ENCODE measurements around the gene BIRC6. TPM values are rescaled to one million over a fixed set of nuclear protein-coding genes. Genes with fewer than 3 reads are reported as not detected.
A peak's percentile ranks its signal among the peaks of the same experiment; 100 is the strongest.

BIRC6 gene
- total and polyA plus RNA-seq, 2 of the 4 experiments (the other 2 are of a cell fraction), result 26.5 to 316 TPM

DNA sequence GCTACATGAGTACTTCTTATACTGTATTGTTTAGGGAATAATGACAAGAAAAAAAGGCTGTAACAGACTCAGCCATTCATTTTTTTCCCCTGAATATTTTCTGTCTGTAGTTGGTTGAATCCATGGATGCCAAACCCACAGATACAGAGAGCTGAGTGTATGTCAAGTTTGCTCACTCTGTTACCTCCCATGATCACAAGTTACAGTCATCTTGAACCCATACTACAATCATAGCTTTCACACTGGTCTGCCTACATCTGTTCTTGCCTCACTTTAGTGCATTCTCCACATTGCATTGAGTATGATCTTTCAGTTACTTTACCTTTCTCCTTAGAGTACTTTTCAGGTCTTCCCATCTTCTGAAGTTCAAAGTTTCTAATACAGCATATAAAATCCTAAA, 94.0 kb downstream of the BIRC6 start:
- peak; percentile 16 for DNase-seq
- intact Hi-C loops (cut with micrococcal nuclease), result no loop called here
- no peak overlapping the region for H2BK15ac ChIP-seq (ENCODE audit: low read depth, low read length)
- no peak for ATAC-seq (ENCODE audit: low read depth)
- H4K91ac ChIP-seq (ENCODE audit: insufficient read depth, low read depth, low read length), result no peak overlapping the region
- H3K9me1 ChIP-seq (ENCODE audit: insufficient read depth, low read length), result no peaks in the 10 kb centered on the region
- H3K4ac ChIP-seq (ENCODE audit: low read depth, low read length), result no peak overlapping the region
- H2BK5ac ChIP-seq (ENCODE audit: low read depth, low read length, poor library complexity, severe bottlenecking), result no peak overlapping the region
- H3K9me3 ChIP-seq (ENCODE audit: control insufficient read depth, insufficient read depth, low read length), result no peaks in the 10 kb centered on the region
- peaks cover 2 to 18% of the 10 kb centered on the region in 2 experiments; a peak in 3 of 4 replicates for H3K79me1 ChIP-seq (ENCODE audit: low read depth in 1 of 2, low read length in 2 of 2)
- POLR2A ChIA-PET (ENCODE audit: unreplicated experiment), result no interaction called here
- CTCF ChIA-PET, result no interaction called here
- dilution Hi-C loops (cut with HindIII; ENCODE audit: low sequenced_read_pairs, unreplicated experiment), result no loop called here
- H3K4me1 ChIP-seq (ENCODE audit: control insufficient read depth, insufficient read depth, low read length), result no peaks in the 10 kb centered on the region
- no peaks in the 10 kb centered on the region for H3K27me3 ChIP-seq (ENCODE audit: control insufficient read depth, insufficient read depth, low read length)
- H2AK5ac ChIP-seq (ENCODE audit: low read depth, low read length), result no peak overlapping the region
- H3K14ac ChIP-seq (replicated peaks; ENCODE audit: low read depth, low read length), result no peak overlapping the region
- no peak overlapping the region for H3K23ac ChIP-seq (ENCODE audit: low read depth, low read length)
- BruUV-seq (replicated peaks), result TSS peak; percentile 2
- H3K56ac ChIP-seq (ENCODE audit: extremely low read depth, insufficient read depth, low read length), result no peak overlapping the region
- no peak overlapping the region for H4K8ac ChIP-seq (ENCODE audit: low read depth in 2 of 2, low read length in 2 of 2)
- in situ Hi-C loops (cut with MboI; ENCODE audit: low sequenced_read_pairs), result no loop called here
- peaks cover 16% of the 10 kb centered on the region for H3K36me3 ChIP-seq (ENCODE audit: control insufficient read depth, insufficient read depth, low read length)
- no peak overlapping the region for H3K4me2 ChIP-seq (ENCODE audit: low read depth, low read length)
- TF ChIP-seq, protein P1, sequence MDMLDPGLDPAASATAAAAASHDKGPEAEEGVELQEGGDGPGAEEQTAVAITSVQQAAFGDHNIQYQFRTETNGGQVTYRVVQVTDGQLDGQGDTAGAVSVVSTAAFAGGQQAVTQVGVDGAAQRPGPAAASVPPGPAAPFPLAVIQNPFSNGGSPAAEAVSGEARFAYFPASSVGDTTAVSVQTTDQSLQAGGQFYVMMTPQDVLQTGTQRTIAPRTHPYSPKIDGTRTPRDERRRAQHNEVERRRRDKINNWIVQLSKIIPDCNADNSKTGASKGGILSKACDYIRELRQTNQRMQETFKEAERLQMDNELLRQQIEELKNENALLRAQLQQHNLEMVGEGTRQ (IDR thresholded peaks at IDR 0.05; ENCODE audit: low read depth, low read length), result no peak
- TF ChIP-seq MXI1 (IDR thresholded peaks at IDR 0.05; ENCODE audit: borderline replicate concordance, low read depth, low read length) (no peak), FOS (IDR thresholded peaks at IDR 0.05; ENCODE audit: low read depth, low read length) (no peak), RCOR1 (IDR thresholded peaks at IDR 0.05; ENCODE audit: insufficient replicate concordance, low read length) (no peak), RAD21 (IDR thresholded peaks at IDR 0.05; ENCODE audit: low read length) (no peak), CEBPB (IDR thresholded peaks at IDR 0.05; ENCODE audit: low read depth, low read length) (no peak), MAZ (IDR thresholded peaks at IDR 0.05; ENCODE audit: borderline replicate concordance, low read depth, low read length) (no peak), NFE2L2 (IDR thresholded peaks at IDR 0.05; ENCODE audit: low read depth, low read length) (no peak), RFX5 (IDR thresholded peaks at IDR 0.05; ENCODE audit: low read depth, low read length) (no peak), MAFK (IDR thresholded peaks at IDR 0.05; ENCODE audit: low read depth, low read length) (no peak), BHLHE40 (IDR thresholded peaks at IDR 0.05; ENCODE audit: low read depth, low read length) (no peak), CHD1 (IDR thresholded peaks at IDR 0.05; ENCODE audit: low read depth, low read length) (no peak)
- TF ChIP-seq, protein P2, sequence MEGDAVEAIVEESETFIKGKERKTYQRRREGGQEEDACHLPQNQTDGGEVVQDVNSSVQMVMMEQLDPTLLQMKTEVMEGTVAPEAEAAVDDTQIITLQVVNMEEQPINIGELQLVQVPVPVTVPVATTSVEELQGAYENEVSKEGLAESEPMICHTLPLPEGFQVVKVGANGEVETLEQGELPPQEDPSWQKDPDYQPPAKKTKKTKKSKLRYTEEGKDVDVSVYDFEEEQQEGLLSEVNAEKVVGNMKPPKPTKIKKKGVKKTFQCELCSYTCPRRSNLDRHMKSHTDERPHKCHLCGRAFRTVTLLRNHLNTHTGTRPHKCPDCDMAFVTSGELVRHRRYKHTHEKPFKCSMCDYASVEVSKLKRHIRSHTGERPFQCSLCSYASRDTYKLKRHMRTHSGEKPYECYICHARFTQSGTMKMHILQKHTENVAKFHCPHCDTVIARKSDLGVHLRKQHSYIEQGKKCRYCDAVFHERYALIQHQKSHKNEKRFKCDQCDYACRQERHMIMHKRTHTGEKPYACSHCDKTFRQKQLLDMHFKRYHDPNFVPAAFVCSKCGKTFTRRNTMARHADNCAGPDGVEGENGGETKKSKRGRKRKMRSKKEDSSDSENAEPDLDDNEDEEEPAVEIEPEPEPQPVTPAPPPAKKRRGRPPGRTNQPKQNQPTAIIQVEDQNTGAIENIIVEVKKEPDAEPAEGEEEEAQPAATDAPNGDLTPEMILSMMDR (conservative IDR thresholded peaks at IDR 0.05; ENCODE audit: low read depth, low read length), result no peak
- TF ChIP-seq, protein P3, sequence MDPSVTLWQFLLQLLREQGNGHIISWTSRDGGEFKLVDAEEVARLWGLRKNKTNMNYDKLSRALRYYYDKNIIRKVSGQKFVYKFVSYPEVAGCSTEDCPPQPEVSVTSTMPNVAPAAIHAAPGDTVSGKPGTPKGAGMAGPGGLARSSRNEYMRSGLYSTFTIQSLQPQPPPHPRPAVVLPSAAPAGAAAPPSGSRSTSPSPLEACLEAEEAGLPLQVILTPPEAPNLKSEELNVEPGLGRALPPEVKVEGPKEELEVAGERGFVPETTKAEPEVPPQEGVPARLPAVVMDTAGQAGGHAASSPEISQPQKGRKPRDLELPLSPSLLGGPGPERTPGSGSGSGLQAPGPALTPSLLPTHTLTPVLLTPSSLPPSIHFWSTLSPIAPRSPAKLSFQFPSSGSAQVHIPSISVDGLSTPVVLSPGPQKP (IDR thresholded peaks at IDR 0.05; ENCODE audit: borderline replicate concordance, low read depth, low read length), result no peak
- no peak overlapping the region for H2BK120ac ChIP-seq (ENCODE audit: low read depth, low read length)
- H3K4me3 ChIP-seq (ENCODE audit: insufficient read depth, low read depth, low read length), result no peak overlapping the region
- H3K18ac ChIP-seq (ENCODE audit: low read depth, low read length), result no peak overlapping the region
- no peak overlapping the region for H2AFZ ChIP-seq (replicated peaks; ENCODE audit: low read length, poor library complexity)
- no peak overlapping the region for H2AK9ac ChIP-seq (replicated peaks; ENCODE audit: low read depth, low read length, poor library complexity)
- H2BK20ac ChIP-seq (ENCODE audit: low read depth, low read length), result no peak overlapping the region
- H3K27ac ChIP-seq (ENCODE audit: insufficient read depth, low read length), result no peak overlapping the region
- H4K5ac ChIP-seq (ENCODE audit: low read depth, low read length), result no peak overlapping the region
- H4K20me1 ChIP-seq (ENCODE audit: insufficient read depth, low read length), result no peaks in the 10 kb centered on the region
- no peak overlapping the region for H3K9ac ChIP-seq (ENCODE audit: low read depth, low read length)
